Glutamatergic neuron (in vitro differentiated cells): ENCODE measurements around the gene RNF7. TPM values are rescaled to one million over a fixed set of nuclear protein-coding genes. Genes with fewer than 3 reads are reported as not detected.

ENCODE experiments used
- DNase-seq: peaks from one replicate; pipeline ENCODE4 v3.0.0; 2022
- H3K27ac Mint-ChIP-seq: one replicate; pipeline ENCODE4 v1.8.0; 2020; ENCODE audit warnings: mild to moderate bottlenecking, mixed read lengths, inconsistent platforms; ENCODE audit not compliant: unreplicated experiment
- H3K27me3 Mint-ChIP-seq: one replicate; pipeline ENCODE4 v1.8.0; 2020; ENCODE audit warnings: mild to moderate bottlenecking, moderate library complexity, mixed read lengths, inconsistent platforms; ENCODE audit not compliant: unreplicated experiment
- H3K36me3 Mint-ChIP-seq: one replicate; pipeline ENCODE4 v1.8.0; 2020; ENCODE audit warnings: mild to moderate bottlenecking, mixed read lengths, inconsistent platforms; ENCODE audit not compliant: unreplicated experiment
- H3K4me1 Mint-ChIP-seq: one replicate; pipeline ENCODE4 v1.8.0; 2020; ENCODE audit warnings: mild to moderate bottlenecking, low read depth, mixed read lengths, inconsistent platforms; ENCODE audit not compliant: unreplicated experiment
- H3K4me3 Mint-ChIP-seq: one replicate; pipeline ENCODE4 v1.8.0; 2020; ENCODE audit warnings: mild to moderate bottlenecking, mixed read lengths, inconsistent platforms; ENCODE audit not compliant: unreplicated experiment
- H3K9me3 Mint-ChIP-seq: one replicate; pipeline ENCODE4 v1.8.0; 2020; ENCODE audit warnings: mild to moderate bottlenecking, moderate library complexity, mixed read lengths, inconsistent platforms; ENCODE audit not compliant: unreplicated experiment
- CTCF ChIP-seq: fragments of 200-600 bp; sonication (generic); IDR thresholded peaks from one replicate; pipeline ENCODE4 v1.5.0; 2021; ENCODE audit not compliant: partially characterized antibody, unreplicated experiment
- total RNA-seq: library from RNA; stranded (reverse); fragmentation: NEBNext Ultra II Directional; extraction: Animal tissue kit (Norgen Biotek cat#: 25700); gene quantifications from one replicate; pipeline ENCODE4 v1.2.1, GENCODE V29; 2021; ENCODE audit not compliant: unreplicated experiment

The RNF7 gene
- total RNA-seq, 1 donor from 2014 or later: 95.0 TPM

GRCh38 chr3:141764986-141765385 is 26.9 kb downstream of the RNF7 start:
- no peak for DNase-seq
- H3K27ac Mint-ChIP-seq: no peak overlapping the region
- H3K9me3 Mint-ChIP-seq: no peaks in the 10 kb centered on the region
- H3K27me3 Mint-ChIP-seq: peaks cover 2% of the 10 kb centered on the region
- H3K4me3 Mint-ChIP-seq: no peak overlapping the region
- H3K36me3 Mint-ChIP-seq: no peaks in the 10 kb centered on the region
- TF ChIP-seq CTCF: no peak
- no peaks in the 10 kb centered on the region for H3K4me1 Mint-ChIP-seq

DNA sequence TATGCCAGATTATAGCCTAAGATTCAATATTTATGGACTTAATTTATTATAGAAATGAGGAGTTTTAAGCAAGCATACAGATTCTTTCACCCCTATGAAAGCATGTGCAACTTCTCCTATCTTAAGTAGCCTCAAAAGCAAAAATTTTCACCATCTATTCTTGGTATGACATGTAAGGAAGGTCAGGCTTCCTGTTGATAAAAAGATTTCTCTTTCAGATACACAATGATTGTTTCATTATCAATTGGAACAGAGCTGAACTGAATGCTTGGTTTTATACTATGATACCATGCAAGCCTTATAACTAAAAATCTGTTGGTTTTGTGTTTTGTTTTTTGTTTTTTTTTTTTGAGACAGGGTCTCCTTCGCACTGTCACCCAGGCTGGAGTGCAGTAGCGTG is 29.0 kb downstream of the RNF7 start:
- no peak overlapping the region for H3K4me3 Mint-ChIP-seq
- no peaks in the 10 kb centered on the region for H3K36me3 Mint-ChIP-seq
- no peak for TF ChIP-seq CTCF
- DNase-seq: no peak
- H3K27ac Mint-ChIP-seq: no peak overlapping the region
- no peaks in the 10 kb centered on the region for H3K4me1 Mint-ChIP-seq
- peaks cover 2% of the 10 kb centered on the region for H3K27me3 Mint-ChIP-seq
- no peaks in the 10 kb centered on the region for H3K9me3 Mint-ChIP-seq

- H3K27ac Mint-ChIP-seq: no peak overlapping the region
- H3K9me3 Mint-ChIP-seq: no peaks in the 10 kb centered on the region
- no peak for DNase-seq
- peaks cover 2% of the 10 kb centered on the region for H3K27me3 Mint-ChIP-seq
- no peaks in the 10 kb centered on the region for H3K4me1 Mint-ChIP-seq
- no peak for TF ChIP-seq CTCF
- H3K4me3 Mint-ChIP-seq: no peak overlapping the region
- H3K36me3 Mint-ChIP-seq: no peaks in the 10 kb centered on the region
Observed at GRCh38 chr3:141769221-141769894, 31.3 kb downstream of the RNF7 start.

DNA sequence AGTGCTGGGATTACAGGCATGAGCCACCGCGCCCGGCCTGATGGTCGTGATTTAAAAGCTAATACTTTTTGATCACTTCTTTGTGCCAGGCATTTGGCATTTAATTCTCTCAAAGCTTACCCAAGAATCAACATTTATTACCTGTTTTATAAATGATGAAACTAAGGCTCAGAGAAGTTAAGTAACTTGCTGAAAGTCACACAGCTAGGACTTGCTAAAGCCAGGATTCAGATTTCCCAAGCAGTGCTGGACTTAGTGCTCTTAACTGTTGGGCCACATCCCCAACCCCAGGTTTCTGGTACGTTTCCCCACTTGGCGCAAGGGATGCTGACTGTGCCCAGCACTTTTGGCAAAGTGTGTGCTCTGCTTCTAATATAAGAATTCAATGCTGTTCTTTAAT is 35.6 kb downstream of the RNF7 start:
- no peak for DNase-seq
- H3K36me3 Mint-ChIP-seq: no peaks in the 10 kb centered on the region
- H3K9me3 Mint-ChIP-seq: no peaks in the 10 kb centered on the region

More for the DNA sequence above, 35.6 kb downstream of the RNF7 start:
- TF ChIP-seq CTCF: no peak
- Mint-ChIP-seq H3K4me3 (no peak overlapping the region), H3K27me3 (peaks cover 2% of the 10 kb centered on the region), H3K27ac (no peak overlapping the region), H3K4me1 (peaks cover 2% of the 10 kb centered on the region)
